HPDE6-E6E7 (cell line): ENCODE results near the gene CST5.
"Not testable (repeated sequence)": the region's sequence is repeated elsewhere in the genome, so short reads cannot be mapped to it uniquely, and the experiment has no call there.

Source experiments
- DNase-seq: peaks from one replicate; pipeline ENCODE4 v3.0.0; 2011; ENCODE audit warnings: missing footprints; ENCODE audit errors: extremely low spot score

Gene CST5

DNA sequence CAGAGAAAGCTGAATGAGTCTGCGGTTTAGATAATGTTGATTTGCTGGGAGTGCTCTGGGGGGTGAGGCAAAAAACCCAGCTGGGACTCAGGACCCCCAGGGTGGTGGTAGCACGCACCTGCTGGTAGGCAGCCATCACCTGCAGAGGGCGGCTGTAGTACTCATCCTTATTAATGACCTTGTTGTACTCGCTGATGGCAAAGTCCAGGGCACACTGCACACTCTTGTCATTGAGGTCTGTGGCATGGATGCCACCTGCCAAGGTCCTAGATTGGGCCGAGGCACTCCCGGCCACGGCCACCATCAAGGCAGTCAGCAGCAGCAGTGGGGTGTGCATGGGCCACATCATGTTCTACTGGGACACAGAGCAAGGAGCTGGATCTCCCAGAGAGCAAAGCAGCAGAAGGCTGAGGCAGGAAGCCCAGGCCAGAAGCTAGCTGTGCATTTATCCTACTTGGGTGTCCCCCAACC is at the start of gene CST5:
Gene CST5 (minus strand): TSS at position 421 of the 471 bp plus-strand sequence. CDS start 72 bp downstream, at position 349.
- DNase-seq, result no peak

DNA sequence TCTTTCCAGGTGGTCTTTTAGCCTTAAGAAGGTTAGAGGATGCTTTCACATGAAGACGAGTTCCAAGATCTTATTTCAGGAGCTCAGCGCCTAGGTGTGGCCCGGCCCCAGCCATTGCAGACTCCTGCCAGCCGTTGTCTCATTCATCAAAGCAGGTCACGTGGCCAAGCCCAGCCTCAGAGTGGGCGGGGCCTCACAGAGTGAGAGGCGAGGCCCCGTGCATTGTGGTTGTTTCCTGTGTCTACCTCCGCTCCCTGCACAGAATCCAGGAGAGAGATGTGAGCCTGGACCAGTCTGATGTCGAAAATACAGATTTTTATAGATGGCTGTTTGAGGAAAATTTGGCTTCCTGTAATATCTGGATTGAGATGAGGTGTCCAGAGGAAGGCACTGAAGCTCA is 49.2 kb upstream of the CST5 start:
- DNase-seq, result no peak

- DNase-seq, result no peak
Observed at GRCh38 chr20:23928353-23928752, 48.8 kb upstream of the CST5 start.

DNA sequence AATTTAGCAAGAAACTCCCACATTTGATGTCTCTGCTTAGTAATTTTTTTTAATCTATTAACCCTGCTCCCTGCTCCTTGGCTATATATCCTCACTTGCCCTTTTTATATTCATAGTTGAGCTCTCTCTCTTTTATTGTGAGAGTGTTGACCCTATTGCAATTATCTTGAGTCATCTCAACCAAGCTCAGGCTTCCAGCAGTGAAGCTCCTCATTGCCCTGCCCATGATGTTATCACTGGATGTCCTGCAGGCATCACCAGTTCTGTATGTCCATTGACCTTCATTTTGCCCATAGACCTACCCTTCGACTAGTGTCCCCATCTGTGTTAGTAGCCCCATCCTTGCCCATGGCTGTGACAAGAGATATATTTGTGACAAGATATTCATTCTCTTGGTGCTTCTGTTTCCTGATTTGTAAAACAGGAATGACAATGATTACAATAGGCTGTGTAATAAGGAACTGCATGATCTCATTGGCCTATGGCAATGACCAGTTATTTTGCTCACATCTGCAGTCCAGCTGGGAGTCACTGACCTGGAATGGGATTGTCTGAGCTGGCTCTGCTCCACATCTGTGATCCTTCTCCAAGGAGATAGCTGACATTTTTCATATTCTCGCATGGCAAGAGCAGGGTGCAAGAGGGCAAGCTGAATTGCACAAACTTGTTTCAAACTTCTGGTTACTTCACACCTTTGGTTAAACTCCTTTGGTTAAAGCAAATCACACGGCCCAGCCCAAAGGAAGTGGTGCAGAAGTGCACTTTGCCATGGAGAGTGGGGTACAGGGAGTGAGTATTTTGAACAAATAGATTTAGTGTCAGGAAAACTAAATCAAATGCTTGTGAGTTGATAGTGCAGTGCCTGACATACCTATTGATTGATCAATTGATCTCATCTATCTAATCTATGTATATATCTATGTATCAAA is 47.7 kb upstream of the CST5 start:
- DNase-seq, result no peak

- DNase-seq, result no peak
Observed at GRCh38 chr20:23926526-23926880, 47.0 kb upstream of the CST5 start.

DNA sequence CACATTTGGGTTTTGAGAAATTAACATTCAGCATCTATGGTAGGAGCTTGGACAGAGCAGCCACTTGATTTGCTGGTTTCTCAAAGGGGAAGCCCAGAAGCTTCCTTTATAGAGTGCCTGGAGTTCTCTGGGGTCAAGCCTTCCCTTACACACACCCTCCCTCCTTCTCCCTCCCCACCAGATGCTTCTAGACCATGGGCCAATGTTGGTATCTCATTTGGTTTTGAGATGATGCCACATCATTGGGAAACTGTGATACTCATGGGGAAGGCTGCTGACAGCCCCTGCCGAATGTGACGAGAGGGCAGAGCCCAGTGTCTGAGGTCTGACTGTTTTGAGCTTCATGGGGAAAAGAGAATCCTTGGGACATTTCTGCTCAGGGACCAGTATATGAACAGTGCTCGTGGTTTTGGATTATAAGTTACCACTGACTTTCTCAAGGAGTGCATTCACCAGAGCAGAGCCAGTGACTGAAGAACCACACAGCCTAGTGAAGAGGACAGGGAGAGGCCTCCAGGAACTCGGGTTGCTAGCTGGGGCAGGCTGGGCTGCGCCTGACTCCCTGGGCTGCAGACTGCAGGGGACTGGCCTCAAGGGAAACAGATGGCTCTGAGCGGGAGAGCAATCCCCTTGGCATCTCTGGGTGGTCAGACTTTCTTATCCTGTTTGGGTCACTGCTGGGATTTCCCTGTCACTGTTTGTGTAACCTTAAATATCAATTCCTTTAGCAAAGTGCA is 46.4 kb upstream of the CST5 start:
- no peak for DNase-seq

- no peak for DNase-seq
Observed at GRCh38 chr20:23924751-23925150, 45.2 kb upstream of the CST5 start.

GRCh38 chr20:23923891-23924435 is 44.4 kb upstream of the CST5 start:
- no peak for DNase-seq

DNA sequence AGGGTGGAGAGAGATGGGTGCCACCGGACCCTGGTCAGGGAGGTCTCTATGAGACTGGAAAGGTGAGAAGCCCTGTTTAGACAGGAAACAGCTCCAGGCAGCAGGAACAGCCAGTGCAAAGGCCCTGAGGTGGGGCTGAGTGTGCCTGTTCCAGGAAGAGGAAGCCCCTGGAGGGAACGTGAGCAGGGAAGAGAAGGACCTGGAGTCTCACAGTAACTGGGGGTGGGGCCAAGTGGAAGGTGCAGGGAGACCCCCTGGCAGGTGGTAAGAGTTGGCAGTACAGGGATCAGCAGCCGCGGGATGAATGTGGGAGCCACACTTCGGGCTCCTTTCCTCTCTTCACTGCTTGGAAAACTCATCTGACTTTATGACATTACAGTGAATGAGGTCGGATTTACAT is 43.8 kb upstream of the CST5 start:
- DNase-seq, result no peak

DNA sequence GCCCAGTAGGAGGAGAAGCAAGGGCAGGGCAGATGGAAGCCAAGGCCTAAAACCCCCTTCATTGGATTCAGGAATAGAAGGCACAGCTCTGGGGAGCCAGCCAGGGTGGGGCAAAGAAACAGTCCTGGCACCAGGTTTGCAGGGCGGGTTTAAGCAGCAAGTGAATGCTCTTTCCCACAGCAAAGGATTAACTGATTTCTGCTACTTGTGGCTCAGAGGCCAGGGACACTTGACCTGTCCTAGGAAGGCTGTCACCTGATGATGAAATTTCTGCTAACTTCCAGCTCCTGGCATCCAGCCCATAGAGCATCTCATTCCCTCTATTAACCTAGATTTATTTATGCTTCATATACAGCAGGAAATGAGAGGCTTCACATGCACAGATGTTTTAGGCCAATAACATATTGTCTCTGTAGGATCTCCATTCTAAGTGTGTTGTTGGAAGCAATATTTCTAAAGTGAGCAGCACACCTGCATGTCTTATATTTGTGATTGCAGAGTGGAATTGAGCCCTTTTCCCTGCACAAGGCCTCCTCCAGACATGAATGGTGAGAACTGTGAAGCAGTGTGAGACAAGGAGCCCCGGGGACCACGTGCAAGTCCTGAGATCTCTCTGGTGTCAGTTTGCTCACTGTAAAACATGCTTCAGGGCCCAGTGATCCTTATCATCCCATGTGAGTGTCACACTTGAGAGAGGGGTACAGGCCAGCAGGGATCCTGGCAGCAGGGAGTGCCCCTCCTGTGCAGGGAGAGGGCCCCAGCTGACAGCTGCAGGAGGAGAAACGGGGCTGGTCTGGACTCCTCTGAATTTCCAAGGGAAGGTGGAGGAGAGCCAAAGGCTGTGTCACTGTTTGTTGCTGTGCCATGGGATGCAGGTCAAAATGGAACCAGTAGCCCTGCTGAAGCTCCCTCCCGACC is 41.1 kb upstream of the CST5 start:
- no peak for DNase-seq

DNA sequence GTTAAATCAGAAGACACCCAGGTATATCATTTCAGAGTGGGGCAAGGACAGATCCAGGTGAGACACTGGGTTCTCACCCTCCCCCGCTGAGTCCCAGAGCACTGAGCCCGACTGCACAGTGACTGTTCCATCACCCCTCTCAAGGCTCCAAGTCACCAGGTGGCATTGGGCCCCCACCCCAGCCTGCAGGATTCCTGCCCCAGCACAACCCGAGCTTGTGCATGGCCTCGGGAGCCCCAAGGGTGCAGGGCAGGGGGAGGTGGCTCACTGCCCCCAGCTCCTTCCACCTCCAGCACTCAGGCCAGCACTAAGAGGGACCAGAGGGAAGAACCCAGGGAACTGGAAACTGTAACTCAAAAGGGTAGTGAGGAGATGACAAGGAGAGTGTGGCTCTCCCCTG is 39.3 kb upstream of the CST5 start:
- no peak for DNase-seq

GRCh38 chr20:23918101-23918862 is 38.7 kb upstream of the CST5 start:
- DNase-seq, result no peak

DNA sequence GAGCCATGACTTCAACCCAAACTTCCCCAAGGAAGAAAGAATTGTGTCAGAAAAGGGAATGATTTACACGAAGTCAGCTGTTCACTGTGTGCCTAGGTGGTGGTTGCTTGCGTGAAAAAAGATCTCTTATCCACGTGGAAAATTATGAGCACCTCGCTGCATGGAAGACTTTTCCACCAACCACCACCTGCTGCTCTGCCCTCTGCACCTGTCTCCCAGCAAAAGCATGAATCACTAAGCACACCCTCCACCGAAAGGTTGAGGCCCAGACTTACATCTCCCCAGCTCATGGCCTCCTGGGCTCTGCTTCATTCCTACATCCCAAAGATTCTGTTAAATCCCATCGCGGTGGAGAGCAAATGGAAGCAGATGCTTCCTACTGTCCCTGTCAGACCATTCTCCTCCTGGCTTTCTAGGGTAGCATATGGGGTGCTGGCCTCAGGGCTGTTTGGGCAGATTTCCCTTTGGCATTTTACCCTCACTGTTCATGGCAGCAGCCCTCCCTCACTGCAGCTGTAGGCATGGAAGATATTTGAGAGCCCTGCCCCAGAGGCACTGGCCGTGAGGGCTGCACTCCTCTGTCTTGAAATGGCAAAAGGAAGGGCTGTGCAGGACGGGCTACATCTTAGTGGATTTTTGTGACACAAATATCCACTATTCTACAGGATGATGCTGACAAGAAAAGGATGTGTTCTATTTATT is 37.6 kb upstream of the CST5 start:
- no peak for DNase-seq

DNA sequence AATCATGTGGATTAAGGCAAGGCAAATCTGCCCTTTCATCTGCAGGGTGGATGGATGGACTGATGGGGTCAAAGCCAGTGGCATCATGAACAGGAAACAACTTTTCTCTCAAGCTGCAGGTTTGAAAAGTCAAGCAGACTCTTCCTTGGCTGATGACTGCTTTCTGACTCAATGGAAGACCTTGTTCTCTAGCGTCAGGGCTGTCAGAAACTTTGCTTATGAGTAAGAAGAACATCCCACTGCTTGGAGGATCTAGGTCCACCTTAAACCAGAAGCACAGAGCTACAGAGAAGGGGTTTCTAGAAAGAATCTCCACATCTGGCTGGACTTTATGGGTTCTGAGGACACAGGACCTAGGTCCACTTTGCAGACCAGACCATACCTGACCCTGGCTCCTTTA is 36.3 kb upstream of the CST5 start:
- DNase-seq, result no peak

GRCh38 chr20:23914469-23914868 is 34.9 kb upstream of the CST5 start:
- DNase-seq, result not testable (repeated sequence)

DNA sequence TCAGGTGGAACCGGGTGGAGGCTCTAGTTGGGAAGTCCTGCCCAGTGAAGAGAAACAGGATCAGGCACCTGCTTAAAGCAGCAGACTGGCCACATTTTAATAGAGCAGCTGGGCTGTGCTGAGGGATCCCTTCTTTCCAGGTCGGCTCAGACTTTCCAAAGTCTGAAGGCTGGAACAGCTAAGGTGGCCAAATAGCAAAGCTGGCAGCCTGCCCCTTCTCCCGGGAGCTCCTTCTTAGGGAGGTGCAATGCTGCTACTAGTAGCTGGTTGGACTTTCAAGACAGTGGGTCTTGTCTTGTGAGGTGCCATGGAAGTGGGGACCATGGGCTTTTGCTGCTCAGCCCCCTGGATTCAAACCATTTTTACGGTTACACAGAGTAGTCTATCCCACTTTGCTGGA is 30.7 kb upstream of the CST5 start:
- DNase-seq, result no peak

GRCh38 chr20:23909390-23909789 is 29.8 kb upstream of the CST5 start:
- DNase-seq, result no peak

GRCh38 chr20:23907579-23907978 is 28.0 kb upstream of the CST5 start:
- no peak for DNase-seq

GRCh38 chr20:23902396-23902795 is 22.8 kb upstream of the CST5 start:
- DNase-seq, result not testable (repeated sequence)

DNA sequence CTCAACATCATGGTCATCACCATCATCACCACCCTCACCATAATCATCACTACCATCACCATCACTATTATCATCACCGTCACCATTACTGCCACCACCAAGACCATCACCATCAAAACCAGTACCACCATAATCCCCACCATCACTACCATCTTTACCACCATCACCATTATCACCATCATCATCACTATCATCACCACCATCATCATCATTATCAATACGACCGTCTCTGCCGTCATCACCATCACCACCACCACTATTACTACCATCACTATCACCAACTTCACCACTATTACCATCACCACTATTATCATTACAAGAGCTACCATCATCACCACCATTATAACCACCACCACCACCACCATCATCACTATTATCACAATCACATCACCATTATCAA is 11.3 kb upstream of the CST5 start:
- not testable (repeated sequence) for DNase-seq
